IPS DF 4.7 (cell line): Measurements from ENCODE around the gene FUS.
"Not testable (repeated sequence)": the region's sequence is repeated elsewhere in the genome, so short reads cannot be mapped to it uniquely, and the experiment has no call there.

ENCODE experiments used
- DNase-seq: peaks from one replicate; pipeline ENCODE4 v3.0.0-alpha.2; 2013; ENCODE audit warnings: low spot score; ENCODE audit errors: extremely low read depth

Gene FUS

GRCh38 chr16:31186176-31186575 is 6.2 kb downstream of the FUS start:
- no peak for DNase-seq

GRCh38 chr16:31186930-31187807 is 7.2 kb downstream of the FUS start:
- DNase-seq: no peak

- no peak for DNase-seq
These were observed 7.9 kb downstream of the FUS start for GRCh38 chr16:31187808-31188189.

GRCh38 chr16:31188450-31189411 is 8.8 kb downstream of the FUS start:
- DNase-seq: no peak

GRCh38 chr16:31189412-31189778 is 9.5 kb downstream of the FUS start:
- no peak for DNase-seq

- DNase-seq: no peak
These were observed 10.1 kb downstream of the FUS start for GRCh38 chr16:31190061-31190460.

GRCh38 chr16:31190818-31191444 is 11.0 kb downstream of the FUS start:
- DNase-seq: no peak

- no peak for DNase-seq
These were observed 11.9 kb downstream of the FUS start for GRCh38 chr16:31191697-31192428.

GRCh38 chr16:31192856-31193642 is 13.1 kb downstream of the FUS start:
- DNase-seq: no peak

GRCh38 chr16:31193874-31194273 is 13.9 kb downstream of the FUS start:
- DNase-seq: no peak

GRCh38 chr16:31194898-31195297 is 15.0 kb downstream of the FUS start:
- DNase-seq: no peak

- not testable (repeated sequence) for DNase-seq
These were observed 15.9 kb downstream of the FUS start for GRCh38 chr16:31195861-31196260.

- no peak for DNase-seq
These were observed 16.6 kb downstream of the FUS start for GRCh38 chr16:31196324-31197088.

- DNase-seq: no peak
These were observed 18.4 kb downstream of the FUS start for GRCh38 chr16:31198207-31198882.

GRCh38 chr16:31199430-31200041 is 19.6 kb downstream of the FUS start:
- no peak for DNase-seq

- DNase-seq: not testable (repeated sequence)
These were observed 20.2 kb downstream of the FUS start for GRCh38 chr16:31200111-31200510.

- DNase-seq: no peak
These were observed 21.1 kb downstream of the FUS start for GRCh38 chr16:31200821-31201568.
